NK-92 (cell line): ENCODE results near the gene COL4A2.
"Not testable (repeated sequence)": the region's sequence is repeated elsewhere in the genome, so short reads cannot be mapped to it uniquely, and the experiment has no call there.

Source experiments
- DNase-seq: peaks from one replicate; lab custom pipeline; 2025; ENCODE audit not compliant: unreplicated experiment; lab: John Stamatoyannopoulos, UW

COL4A2 gene

DNA sequence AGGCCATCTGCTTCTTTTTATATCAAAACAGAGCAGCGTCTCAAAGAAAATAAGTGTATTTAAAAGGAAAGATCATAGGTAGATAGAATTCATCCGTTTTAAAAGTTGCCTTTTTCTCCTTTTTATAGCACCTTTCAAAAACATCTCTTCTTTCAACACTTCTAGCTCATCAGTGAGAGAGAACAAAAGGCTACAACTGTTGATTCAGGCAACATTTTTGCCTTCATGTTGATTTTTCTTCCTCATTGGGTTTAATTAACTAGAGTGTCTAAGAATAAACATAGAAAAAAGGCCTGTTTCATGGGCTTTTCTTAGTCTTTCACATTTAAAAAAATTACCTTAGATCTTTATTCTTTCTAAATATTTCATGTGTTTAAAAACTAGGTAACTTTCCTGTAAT, 13.6 kb downstream of the COL4A2 start:
- DNase-seq: no peak

DNA sequence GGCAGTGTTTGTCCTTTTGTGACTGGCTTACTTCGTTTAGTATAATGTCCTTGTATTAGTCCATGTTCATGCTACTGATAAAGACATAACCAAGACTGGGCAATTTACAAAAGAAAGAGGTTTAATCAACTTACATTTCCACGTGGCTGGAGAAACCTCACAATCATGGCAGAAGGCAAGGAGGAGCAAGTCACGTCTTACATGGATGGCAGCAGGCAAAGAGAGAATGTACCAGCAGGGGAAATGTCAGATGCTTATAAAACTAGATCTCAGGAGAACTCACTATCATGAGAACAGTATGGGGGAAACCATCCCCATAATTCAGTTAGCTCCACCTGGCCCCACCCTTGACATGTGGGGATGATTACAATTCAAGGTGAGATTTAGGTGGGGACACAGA, 14.5 kb downstream of the COL4A2 start:
- not testable (repeated sequence) for DNase-seq

DNA sequence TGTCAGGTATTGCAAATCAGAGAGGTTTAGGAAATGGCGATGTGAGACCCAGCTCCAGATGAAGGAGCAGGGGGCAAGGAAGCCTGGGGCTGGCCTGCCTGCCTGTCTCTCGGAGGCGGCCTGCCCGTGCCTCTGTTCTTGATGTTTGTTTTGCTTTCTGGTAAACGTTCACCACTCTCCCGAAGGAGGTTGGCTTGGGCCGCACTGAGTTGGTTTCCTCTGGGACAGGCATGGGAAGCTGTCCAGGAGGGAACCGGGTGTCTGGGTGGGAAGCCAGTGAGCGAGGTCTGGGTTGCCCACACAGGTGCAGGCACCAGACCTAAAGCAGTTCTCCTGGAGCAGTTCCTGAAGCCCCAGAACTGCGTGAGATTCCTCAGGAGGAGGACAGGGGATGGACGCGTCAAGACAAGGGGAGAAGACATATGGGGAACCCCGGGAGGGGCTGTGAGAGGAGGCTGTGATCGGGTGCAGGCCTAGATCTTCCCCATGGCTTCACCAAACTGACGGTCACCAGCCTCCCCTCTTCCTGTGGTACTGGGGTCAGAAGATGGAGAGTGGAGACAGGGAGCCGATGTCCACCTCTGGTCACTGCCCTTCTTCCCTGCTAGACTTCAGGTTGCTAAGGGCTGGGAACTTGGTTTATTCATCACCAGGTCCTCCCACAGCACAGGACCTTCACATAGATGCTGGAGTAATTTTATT, 15.2 kb downstream of the COL4A2 start:
- no peak for DNase-seq

DNA sequence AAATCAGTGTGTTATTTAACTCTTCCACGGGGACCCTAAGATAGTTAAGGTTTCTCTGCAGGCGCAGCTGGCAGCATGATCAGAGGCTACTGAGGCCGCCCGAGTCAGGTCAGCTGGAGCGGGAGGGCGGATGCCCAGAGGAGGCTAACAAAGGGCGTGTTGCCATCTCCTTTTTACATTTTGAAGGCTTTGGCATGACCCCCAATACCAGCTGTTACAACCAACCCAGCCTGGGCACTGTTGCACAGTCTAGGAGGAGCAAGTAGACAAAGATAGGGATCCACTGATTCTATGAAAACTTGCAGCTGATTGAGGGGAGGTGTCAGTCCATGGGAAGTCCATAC, 15.7 kb downstream of the COL4A2 start:
- no peak for DNase-seq

DNA sequence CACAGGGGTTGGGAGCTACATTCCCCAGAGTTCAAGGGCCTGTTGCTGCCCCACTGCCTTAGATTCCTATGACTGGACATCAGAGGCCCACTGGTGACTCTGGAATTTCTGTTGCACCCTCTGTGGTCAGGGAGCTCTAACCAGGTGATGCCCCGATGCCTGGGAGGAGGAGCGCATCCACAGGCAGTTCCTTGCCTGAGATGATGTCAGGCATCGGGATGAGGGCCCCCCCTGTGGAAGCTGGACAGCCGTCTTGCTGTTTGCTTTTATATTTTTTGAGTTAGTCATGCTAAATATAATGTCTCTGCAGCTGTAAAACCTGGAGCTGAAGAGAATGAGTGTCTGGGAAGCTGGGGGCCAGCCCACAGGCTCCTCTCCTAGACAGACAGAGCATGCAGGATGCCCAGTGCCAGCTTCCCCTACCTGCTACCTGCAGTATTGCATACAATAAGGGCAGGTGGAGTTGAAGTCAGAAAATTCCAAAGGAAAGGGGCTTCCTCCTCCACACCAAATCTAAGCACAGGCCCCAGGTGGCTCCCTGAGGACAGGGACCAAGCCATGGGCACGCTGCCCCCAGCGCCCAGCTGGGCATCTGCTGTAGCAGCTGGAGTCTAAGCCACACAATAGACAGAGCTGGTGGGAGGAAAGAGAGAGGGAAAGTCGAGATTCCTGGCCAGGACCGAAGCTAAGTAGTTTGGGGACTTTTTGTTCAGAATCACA, 16.2 kb downstream of the COL4A2 start:
- DNase-seq: no peak

DNA sequence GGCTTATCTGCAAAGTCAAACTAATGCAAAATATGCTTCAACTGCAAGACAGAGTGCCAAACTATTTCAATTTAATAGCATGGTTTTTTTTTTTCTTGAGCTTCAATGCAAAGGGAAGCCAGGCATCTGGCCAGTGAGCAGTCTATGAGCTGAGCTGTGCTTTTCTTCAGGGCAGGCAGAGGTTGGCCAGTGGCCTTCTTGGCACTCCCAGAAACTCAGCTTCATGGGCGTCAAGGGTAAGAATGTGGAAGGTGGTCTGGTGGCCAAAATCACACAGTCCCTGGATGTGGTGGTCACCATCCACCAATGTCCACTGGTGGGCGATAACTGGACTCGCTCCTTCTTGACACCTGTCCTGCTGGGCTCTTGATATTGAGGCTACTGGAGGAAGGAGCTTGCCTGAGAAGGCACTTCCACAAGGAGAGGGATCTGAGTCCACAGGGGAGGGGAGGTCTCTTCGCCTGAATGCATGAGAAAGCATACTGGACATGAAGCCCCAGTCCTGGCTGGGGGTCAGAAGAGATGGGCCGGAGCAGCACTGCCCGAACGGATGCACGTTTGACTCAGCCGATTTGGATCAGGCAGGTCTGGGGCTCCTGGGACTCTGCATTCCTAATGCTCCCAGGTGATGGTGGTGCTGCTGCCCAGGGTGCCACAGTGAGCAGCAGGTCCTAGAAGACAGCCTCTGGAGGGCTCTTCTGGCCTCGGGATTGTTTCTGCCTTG, 17.1 kb downstream of the COL4A2 start:
- DNase-seq: no peak

DNA sequence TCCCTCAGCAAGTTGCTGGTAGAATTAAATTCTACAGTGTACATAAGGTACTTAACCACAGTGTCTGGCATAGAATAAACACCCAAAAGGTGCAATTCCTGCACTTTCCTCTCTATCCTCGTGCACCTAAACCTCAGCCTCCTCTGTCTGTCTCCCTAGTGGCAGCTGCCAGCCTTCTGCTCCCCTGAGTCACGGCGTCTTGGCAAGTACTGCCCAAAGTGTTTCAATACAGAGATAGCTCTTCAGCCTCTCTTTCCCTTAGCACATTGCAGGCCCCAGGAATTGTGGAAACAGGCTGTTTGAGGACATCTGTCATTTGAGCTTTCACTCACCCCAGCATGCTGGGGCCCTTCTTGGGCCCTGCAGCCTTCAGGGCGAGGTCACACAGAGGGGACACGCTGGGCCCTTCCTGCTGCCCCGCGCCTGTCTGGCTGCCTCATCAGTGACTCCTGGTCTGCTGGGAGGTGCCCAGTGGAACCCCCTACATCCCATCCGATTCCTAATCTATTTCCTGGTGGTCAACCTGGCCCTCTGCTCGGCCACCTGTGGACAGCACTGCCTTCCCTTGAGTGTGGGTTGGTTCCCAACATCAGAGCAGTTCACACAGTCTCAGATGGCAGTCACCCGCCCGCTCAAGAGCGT, 19.3 kb downstream of the COL4A2 start:
- DNase-seq: no peak

DNA sequence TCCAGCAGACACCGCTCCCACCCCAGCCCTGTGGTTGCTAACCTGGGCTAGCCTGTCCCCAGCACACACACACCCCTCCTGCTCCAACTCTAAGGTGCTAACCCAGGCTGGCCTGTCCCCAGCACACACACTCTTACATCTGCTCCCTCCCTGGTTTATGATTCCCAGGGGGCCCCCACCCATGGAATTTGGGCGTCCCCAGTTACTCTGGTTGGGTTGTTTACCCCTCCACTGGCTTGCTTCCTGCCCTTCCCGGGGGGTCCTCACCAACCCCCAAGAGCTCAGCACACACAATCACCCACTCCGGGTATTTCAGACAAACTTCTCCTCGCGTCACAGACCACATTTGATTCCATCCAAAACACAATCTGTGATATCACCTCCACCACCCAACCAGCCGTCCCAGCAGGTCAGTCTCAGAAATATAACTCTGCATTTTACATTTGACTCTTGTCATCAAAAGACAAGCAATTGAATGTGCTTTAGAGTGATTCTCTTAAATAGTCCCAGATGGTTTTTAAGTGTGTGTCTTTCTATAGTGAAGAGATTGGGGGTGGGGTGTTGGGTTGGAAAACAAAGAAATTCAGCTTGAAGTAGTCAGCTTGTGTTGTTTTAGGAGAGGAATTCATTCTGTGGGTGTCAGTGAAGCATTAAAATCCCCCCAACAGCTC, 20.1 kb downstream of the COL4A2 start:
- DNase-seq: no peak

DNA sequence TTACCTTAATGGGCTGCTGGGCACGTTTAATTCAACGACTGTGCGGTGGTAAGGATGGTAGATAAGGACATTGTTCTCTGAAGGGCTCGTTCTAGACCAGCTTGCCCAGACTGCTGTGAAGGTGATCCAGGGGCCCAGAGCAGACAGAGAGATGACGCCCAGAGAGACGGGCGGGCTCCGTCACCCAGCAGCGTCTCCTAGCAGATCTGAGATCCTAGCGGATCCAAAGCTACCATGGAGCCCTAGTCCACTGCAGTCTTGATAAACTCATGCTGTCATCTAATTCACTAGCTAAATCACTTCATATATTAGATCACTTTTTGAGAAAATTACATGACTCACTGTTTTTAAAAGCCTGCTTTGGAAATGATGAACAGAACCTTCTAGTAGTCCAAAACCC, 21.5 kb downstream of the COL4A2 start:
- DNase-seq: no peak

DNA sequence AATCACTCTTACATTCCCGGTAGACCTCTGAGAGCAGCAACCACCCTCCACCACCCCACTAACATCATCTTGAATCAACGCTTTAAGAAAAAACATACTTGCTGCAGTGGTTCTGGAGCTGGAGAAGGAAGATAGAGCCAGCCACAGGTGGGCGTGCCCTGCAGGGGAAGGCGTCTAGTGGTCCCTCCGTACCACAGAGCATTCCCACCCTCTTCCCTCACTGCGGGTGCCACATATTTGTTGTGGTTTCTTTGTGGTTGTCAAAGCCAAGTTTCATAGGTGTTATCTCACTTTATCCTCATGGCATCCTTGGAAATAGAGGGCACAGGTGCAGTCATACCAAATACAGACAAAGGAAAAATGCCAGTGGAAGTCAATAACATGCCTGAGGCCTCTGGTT, 22.2 kb downstream of the COL4A2 start:
- no peak for DNase-seq

DNA sequence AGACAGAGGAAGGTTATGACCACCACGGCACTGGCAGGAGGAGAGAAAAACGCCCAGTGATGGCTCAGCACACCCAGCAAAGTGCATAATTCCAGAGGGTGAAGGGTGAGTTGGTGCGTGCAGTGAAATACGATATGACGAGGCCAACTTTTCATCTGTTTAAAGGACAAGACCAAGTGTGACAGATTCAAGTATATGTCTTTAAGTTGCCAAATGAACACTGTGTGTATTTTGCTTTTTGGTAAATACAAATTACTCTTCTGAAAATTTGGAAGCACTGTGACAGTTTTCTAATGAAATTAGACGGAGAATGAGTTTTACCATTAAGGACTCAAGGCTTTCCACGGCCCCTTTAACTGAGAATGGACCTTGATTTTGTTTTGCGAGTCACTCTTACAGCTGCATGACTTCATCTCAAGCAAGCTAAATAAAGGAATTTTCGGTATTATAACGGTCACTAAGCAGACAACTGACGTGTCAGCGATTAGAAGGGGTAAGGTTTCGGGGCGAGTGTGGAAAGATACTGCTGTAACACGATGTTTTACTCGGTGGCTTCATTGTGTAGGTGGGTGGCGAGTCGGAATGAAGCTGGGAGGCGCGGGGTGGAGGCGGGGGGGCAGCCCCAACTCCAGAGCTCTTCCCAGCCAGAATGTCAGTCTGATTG, 22.8 kb downstream of the COL4A2 start:
- no peak for DNase-seq

DNA sequence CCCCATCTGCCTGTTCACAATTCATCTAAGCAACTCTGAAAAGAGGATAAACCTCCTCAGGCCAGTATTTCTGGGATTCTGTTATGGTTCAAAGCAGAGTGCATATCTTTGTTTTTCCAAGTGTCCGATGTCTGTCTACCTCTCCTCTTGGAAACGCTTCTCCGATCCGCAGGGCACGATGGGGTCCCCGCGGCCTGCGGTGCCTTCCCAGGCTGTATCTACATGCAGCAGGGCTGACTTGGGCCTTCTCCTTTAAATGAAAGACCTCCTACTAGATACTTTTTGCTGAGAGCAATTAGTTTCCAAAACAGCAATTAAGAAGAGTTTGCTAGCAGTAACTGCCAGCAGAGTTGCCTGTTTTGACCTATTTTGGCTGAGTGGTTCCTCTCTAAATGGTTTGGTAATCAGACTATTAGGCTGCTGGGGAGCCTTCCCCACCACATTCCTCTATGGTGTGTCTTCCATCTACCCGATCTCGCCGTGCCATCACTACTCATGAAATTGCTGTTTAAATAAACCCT, 23.5 kb downstream of the COL4A2 start:
- no peak for DNase-seq

DNA sequence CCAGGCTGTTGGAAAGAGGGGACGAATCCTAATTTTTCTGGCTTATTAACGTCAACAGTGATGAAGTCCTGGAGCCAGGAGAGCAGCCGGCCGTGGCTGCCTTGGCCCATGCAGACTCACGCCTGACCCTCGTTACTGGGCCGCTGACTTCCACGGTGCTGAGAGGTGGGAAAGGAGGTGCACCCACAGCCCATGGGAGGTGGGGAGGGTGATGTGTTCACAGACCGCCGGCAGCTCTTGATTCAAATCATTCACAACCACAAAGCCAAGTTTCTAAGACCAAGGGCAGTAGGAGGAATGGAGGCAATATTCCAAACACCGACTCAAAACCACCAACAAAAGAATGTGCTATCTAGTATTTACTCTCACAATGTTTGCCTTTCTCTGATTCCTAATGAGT, 24.3 kb downstream of the COL4A2 start:
- no peak for DNase-seq

DNA sequence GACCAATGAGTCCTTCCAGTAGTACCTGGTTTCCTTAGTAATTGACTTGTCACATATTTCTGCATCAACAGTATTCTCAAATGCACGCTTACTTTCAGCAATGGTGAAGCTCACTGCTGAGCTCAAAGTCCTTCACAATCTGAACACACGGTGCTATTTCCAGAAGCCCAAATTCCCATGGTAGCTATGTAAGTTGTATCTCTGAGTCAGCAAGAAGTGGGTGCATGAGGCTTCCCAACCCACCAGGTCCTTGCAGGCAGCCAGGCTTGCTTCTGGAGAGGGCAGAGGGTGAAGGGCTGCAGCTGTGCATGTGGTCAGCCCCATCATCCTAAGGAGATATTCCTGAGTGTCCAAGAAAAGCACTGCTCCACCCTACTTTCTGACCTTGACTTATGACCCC, 25.7 kb downstream of the COL4A2 start:
- DNase-seq: no peak

DNA sequence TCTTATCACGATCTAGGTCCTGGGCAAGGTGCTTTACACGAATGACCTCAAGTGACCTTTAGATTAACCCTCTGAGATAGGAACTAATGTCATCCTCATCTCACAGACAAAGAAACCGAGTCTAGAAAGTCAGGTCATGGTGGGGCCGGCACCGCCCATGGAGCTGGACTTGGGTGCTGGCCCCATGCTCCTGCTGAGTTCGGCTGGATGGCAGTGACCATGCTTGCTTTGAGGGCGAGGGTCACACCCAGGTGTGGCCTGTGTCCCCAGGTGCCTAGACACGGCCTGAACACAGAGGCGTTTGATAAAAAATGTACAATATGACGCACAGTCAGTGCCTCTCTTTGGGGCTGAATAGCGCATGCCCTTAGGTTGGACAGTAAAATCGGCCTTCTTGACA, 26.8 kb downstream of the COL4A2 start:
- no peak for DNase-seq

DNA sequence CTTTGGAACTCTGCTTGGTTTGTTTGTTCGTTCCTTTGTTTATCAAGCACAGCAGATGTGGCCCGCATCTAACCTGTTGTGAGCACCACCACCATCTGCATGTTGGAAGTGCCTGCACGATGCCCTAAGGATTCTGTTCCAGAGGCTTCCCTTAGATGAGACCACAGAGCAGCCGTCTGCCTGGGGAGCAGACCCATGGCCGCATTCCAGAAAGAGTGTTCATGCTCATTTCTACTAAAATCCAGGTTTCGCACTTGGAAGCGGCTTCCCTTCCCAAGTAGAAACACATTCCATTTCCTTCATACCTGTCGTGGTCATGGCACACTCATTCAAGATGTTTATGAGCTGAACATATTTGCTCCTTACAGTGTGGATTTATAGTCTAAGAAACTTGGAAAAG, 27.2 kb downstream of the COL4A2 start:
- DNase-seq: no peak

DNA sequence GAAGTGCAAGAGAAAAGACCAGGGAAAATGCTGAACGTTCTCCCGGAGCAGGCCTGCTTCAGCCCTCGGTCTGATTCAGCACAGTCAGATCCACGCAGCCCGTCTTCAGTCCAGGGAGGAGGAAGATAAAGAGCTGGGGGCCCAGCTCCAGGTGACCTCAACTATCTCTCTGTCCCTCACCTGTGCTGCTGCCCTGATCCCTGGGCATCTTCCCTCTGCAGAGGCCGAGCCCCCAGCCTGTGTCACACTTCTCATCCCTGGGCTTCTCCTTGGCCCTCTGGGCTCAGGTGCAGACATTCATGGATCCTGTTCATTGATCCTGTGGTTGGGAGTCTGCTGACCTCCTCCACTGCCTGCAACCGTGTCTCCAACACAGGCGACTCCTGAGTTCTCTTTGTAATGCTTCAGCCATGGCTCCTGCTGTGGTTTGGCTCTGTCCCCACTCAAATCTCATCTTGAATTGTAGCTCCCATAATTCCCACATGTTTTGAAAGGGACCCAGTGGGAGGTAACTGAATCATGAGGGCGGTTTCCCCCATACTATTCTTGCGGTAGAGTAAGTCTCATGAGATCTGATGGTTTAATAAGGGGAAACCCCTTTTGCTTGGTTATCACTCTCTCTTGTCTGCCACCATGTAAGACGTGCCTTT, 27.9 kb downstream of the COL4A2 start:
- no peak for DNase-seq

DNA sequence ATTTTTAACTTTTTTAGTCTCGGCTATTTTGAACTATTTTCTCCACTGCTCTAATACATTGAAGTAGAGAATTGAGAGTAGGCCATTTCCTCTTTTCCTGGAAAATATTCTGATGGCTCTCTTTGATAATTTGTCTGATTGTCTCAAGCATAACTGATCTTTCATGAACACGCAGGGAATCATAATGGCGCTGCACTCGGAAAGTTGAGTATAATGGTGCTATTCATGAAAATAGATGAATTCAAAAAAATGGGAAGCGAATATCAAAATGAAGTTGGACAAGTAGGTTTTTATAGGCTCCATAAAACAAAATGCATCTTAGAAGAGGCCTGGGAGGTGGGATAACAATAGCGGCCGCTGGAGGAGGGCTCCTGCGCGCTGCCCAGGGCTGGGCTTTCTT, 29.0 kb downstream of the COL4A2 start:
- no peak for DNase-seq

DNA sequence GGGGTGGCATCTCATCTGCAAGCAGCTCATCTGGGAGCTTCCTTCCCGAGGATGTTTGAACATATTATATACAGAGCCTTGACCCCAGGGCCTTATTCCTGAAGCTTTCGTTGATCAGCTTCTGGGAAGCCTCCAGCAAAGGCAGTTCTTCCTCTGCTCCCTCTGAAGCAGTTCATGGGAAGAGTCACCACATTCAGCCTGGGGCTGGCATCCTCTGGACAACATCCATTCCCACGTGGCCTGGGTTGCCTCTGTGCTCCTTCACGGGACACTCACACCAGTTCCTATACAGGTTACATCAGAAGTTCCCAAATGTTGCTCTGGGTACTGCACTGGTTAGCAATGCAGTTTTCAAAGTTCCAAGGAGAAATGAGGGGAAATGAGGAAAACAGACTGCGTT, 29.6 kb downstream of the COL4A2 start:
- DNase-seq: no peak

DNA sequence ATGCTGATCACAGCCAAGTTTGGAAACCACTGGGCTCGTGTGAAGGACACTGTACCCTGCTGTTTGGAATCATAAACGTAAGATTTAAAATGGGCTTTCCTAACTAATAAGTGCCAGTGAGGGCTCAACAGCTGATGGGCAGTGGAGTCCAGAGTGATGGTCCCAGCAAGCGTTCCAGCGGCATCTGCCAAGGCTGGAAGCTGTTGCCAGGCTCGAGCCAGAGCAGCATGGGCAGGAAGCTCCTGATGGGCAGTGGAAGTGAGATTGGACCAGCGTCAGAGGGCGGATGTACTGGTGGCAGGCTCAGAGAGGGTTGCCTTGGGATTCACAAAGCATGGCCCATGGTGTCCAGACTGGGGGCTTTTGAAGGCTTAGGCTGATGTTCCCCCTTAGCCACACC, 30.2 kb downstream of the COL4A2 start:
- DNase-seq: no peak
